NT2/D1 (cell line): Measurements from ENCODE around the gene IL10RB.
"Not testable (repeated sequence)": the region's sequence is repeated elsewhere in the genome, so short reads cannot be mapped to it uniquely, and the experiment has no call there.

Experiments
- DNase-seq: peaks from one replicate; pipeline ENCODE4 v3.0.0-alpha.2; 2011; ENCODE audit warnings: low read depth, low spot score
- H3K27me3 ChIP-seq: 2 replicates; pipeline ENCODE4 v1.6.0; 2011; ENCODE audit warnings: mild to moderate bottlenecking; ENCODE audit not compliant: insufficient read length, insufficient read depth
- H3K36me3 ChIP-seq: 2 replicates; pipeline ENCODE4 v1.6.1; 2011; ENCODE audit warnings: mild to moderate bottlenecking, low read length, mixed read lengths; ENCODE audit not compliant: insufficient read depth, insufficient read length
- H3K4me1 ChIP-seq: 2 replicates; pipeline ENCODE4 v1.5.1; 2011; ENCODE audit not compliant: insufficient read depth, insufficient read length
- H3K4me3 ChIP-seq: 2 replicates; pipeline ENCODE4 v1.5.1; 2011; ENCODE audit warnings: low read depth; ENCODE audit not compliant: insufficient read length
- H3K9ac ChIP-seq: 2 replicates; pipeline ENCODE4 v1.6.0; 2011; ENCODE audit warnings: low read depth; ENCODE audit not compliant: insufficient read length
- H3K9me3 ChIP-seq: 2 replicates; pipeline ENCODE4 v1.5.1; 2011; ENCODE audit warnings: mild to moderate bottlenecking, low read length; ENCODE audit not compliant: insufficient read depth
- SUZ12 ChIP-seq: IDR thresholded peaks from 2 replicates; pipeline ENCODE4 v1.6.1; 2011; ENCODE audit not compliant: insufficient read length, insufficient read depth; ENCODE audit errors: extremely low read depth
- YY1 ChIP-seq: IDR thresholded peaks from 2 replicates; pipeline ENCODE4 v1.6.1; 2011; ENCODE audit not compliant: insufficient read length, insufficient read depth
- ZNF274 ChIP-seq: IDR thresholded peaks from 2 replicates; pipeline ENCODE4 v1.6.1; 2011; ENCODE audit warnings: mild to moderate bottlenecking, low read depth, low read length

The IL10RB gene

GRCh38 chr21:33236766-33237165 lies 29.4 kb upstream of the IL10RB start:
- no peaks in the 10 kb centered on the region for H3K4me1 ChIP-seq
- H3K27me3 ChIP-seq, result no peaks in the 10 kb centered on the region
- no peak for DNase-seq
- TF ChIP-seq SUZ12, result no peak
- TF ChIP-seq ZNF274, result no peak
- no peak for TF ChIP-seq YY1
- H3K9me3 ChIP-seq, result peaks cover 65% of the 10 kb centered on the region
- no peak overlapping the region for H3K4me3 ChIP-seq
- H3K36me3 ChIP-seq, result peaks cover 16% of the 10 kb centered on the region
- no peak overlapping the region for H3K9ac ChIP-seq

DNA sequence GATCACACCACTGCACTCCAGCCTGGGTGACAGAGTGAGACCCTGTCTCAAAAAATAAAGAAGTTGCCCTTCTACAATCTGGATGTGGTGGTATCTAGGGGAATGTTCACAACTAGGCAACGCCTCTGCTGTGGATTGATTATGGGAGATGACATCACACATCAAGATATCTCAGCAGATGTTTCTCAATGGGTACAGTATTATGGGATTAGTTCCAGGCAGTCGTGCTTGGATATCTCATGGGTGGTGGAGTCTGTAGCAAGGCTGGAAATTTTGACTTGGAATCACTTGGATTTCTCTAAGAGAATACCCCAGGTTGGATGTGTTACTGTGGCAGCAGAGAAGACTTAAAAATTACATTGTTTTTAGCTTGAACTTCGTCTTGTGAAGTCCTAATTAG lies 28.7 kb upstream of the IL10RB start:
- Histone ChIP-seq H3K4me1 (no peaks in the 10 kb centered on the region), H3K4me3 (no peak overlapping the region), H3K27me3 (no peaks in the 10 kb centered on the region), H3K9ac (no peak overlapping the region), H3K36me3 (peaks cover 20% of the 10 kb centered on the region), H3K9me3 (peaks cover 68% of the 10 kb centered on the region)
- DNase-seq, result no peak
- TF ChIP-seq ZNF274 (no peak), SUZ12 (no peak), YY1 (no peak)

GRCh38 chr21:33238146-33238545 lies 28.0 kb upstream of the IL10RB start:
- TF ChIP-seq SUZ12 (no peak), YY1 (no peak), ZNF274 (no peak)
- H3K36me3 ChIP-seq, result peaks cover 20% of the 10 kb centered on the region
- peaks cover 68% of the 10 kb centered on the region for H3K9me3 ChIP-seq
- H3K27me3 ChIP-seq, result no peaks in the 10 kb centered on the region
- no peak for DNase-seq
- no peaks in the 10 kb centered on the region for H3K4me1 ChIP-seq
- H3K9ac ChIP-seq, result no peak overlapping the region
- no peak overlapping the region for H3K4me3 ChIP-seq

GRCh38 chr21:33238565-33239255 lies 27.5 kb upstream of the IL10RB start:
- TF ChIP-seq SUZ12 (no peak), YY1 (no peak), ZNF274 (no peak)
- H3K9me3 ChIP-seq, result peaks cover 68% of the 10 kb centered on the region
- H3K9ac ChIP-seq, result no peak overlapping the region
- no peak for DNase-seq
- H3K27me3 ChIP-seq, result no peaks in the 10 kb centered on the region
- H3K36me3 ChIP-seq, result peaks cover 25% of the 10 kb centered on the region
- H3K4me1 ChIP-seq, result no peaks in the 10 kb centered on the region
- H3K4me3 ChIP-seq, result no peak overlapping the region

DNA sequence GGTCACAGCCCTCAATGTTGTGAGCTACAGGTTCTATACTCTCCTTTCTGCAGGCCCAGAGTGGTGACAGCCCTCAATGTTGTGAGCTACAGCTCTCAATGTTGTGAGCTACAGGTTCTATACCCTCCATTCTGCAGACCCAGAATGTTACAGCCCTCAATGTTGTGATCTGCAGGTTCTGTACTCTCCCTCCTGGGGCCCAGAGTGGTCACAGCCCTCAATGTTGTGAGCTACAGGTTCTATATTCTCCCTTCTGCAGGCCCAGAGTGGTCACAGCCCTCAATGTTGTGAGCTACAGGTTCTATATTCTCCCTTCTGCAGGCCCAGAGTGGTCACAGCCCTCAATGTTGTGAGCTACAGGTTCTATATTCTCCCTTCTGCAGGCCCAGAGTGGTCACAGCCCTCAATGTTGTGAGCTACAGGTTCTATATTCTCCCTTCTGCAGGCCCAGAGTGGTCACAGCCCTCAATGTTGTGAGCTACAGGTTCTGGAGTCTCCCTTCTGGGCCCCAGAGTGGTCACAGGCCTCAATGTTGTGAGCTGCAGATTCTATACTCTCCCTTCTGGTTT lies 26.5 kb upstream of the IL10RB start:
- Histone ChIP-seq H3K36me3 (peaks cover 26% of the 10 kb centered on the region), H3K9me3 (peaks cover 68% of the 10 kb centered on the region)
- not testable (repeated sequence) for H3K4me3 ChIP-seq, H3K4me1 ChIP-seq, DNase-seq, H3K27me3 ChIP-seq, H3K9ac ChIP-seq

- TF ChIP-seq YY1 (no peak), SUZ12 (no peak), ZNF274 (no peak)
- no peak overlapping the region for H3K4me3 ChIP-seq
- H3K36me3 ChIP-seq, result peaks cover 33% of the 10 kb centered on the region
- no peaks in the 10 kb centered on the region for H3K4me1 ChIP-seq
- peaks cover 63% of the 10 kb centered on the region for H3K9me3 ChIP-seq
- H3K27me3 ChIP-seq, result no peaks in the 10 kb centered on the region
- no peak overlapping the region for H3K9ac ChIP-seq
- no peak for DNase-seq
These were observed 25.8 kb upstream of the IL10RB start for GRCh38 chr21:33240404-33240803.

DNA sequence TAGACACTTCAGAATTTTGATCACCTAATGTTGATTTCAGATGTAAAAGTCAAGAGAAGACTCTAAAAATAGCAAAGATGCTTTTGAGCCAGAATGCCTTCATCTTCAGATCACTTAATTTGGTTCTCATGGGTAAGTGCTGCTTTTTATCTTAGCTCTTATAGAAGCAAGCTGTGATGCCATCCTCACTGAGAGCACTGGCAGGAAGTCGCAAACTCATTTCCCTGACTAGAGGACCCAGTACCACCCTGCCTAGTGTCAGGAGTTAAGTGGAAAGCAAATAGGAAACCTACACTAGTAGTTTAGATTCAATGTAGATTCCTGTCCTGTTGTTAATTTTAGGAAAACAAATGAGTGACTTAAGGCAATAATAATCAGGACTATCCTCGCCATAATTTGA lies 24.3 kb upstream of the IL10RB start:
- Histone ChIP-seq H3K27me3 (no peaks in the 10 kb centered on the region), H3K4me3 (no peak overlapping the region), H3K9ac (no peak overlapping the region), H3K4me1 (no peaks in the 10 kb centered on the region), H3K36me3 (peaks cover 37% of the 10 kb centered on the region), H3K9me3 (peaks cover 52% of the 10 kb centered on the region)
- DNase-seq, result no peak
- TF ChIP-seq YY1, result no peak
- no peak for TF ChIP-seq ZNF274
- TF ChIP-seq SUZ12, result no peak

DNA sequence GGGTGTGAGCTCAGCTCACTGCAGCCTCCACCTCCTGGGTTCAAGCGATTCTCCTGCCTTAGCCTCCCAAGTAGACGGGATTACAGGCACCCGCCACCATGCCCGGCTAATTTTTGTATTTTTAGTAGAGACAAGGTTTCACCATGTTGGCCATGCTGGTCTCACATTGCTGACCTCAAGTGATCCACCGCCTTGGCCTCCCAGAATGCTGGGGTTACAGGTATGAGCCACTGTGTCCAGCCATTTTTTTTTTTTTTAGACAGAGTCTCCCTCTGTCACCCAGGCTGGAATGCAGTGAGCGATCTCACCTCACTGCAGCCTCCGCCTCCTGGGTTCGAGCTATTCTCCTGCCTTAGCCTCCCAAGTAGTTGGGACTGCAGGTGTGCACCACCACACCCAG lies 23.3 kb upstream of the IL10RB start:
- not testable (repeated sequence) for DNase-seq, H3K27me3 ChIP-seq, H3K9ac ChIP-seq, H3K4me1 ChIP-seq, H3K4me3 ChIP-seq
- H3K36me3 ChIP-seq, result peaks cover 45% of the 10 kb centered on the region
- peaks cover 42% of the 10 kb centered on the region for H3K9me3 ChIP-seq
